Fibroblast of mammary gland (primary cell): ENCODE measurements around the gene LITAF.

Experiments used
- DNase-seq: peaks from one replicate; pipeline ENCODE4 v3.0.0-alpha.2; 2010; ENCODE audit warnings: low read depth
- H3K4me3 ChIP-seq: 2 replicates; pipeline ENCODE4 v1.5.1; 2011; ENCODE audit warnings: low read depth, mild to moderate bottlenecking, low read length, moderate library complexity; ENCODE audit not compliant: control insufficient read depth
- TF ChIP-seq, protein P1 (sequence below): conservative IDR thresholded peaks from 2 replicates; pipeline ENCODE4 v1.5.1; 2011; ENCODE audit warnings: low read depth, low read length, inconsistent platforms; ENCODE audit not compliant: control insufficient read depth, insufficient read depth

Gene LITAF

DNA sequence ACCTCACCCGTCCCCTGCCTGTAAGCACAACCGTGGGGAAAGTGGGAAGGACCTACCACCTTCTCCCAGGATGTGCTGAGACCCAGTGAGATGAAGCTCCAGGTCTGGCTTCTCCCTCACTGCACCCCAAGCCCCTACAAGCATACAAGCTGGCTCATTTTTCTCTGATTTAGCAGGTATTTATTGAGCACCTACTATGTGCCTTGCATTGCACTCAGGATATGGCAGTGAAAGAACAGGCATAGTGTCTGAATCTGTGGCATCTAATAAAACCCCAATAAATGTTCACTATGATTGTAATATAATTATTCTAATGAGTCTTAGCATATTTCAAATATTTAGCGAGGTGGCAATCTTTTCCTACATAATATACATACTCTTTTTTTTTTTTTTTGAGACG lies 84.5 kb downstream of the LITAF start:
- DNase-seq = no peak
- no peak overlapping the region for H3K4me3 ChIP-seq
- TF ChIP-seq, protein P1, sequence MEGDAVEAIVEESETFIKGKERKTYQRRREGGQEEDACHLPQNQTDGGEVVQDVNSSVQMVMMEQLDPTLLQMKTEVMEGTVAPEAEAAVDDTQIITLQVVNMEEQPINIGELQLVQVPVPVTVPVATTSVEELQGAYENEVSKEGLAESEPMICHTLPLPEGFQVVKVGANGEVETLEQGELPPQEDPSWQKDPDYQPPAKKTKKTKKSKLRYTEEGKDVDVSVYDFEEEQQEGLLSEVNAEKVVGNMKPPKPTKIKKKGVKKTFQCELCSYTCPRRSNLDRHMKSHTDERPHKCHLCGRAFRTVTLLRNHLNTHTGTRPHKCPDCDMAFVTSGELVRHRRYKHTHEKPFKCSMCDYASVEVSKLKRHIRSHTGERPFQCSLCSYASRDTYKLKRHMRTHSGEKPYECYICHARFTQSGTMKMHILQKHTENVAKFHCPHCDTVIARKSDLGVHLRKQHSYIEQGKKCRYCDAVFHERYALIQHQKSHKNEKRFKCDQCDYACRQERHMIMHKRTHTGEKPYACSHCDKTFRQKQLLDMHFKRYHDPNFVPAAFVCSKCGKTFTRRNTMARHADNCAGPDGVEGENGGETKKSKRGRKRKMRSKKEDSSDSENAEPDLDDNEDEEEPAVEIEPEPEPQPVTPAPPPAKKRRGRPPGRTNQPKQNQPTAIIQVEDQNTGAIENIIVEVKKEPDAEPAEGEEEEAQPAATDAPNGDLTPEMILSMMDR = no peak

DNA sequence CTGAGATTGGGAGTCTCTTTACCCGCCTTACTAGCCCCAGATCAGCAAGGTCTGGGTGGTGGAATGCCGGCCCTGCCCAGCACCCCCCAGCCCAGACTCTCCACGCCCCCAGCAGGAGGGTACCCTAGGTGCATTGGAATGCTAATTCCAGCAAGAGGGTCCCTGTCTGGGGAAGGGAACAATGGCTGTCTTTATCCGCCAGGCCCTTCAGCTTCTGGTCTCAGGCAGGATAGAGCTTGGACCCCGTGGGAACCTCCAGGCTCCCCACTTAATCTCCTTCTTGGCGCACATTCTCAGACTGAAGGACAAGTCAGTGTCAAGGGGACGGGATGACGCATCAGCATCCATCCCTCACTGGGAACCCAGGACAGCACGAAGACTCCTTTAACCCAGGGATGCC lies 85.1 kb downstream of the LITAF start:
- TF ChIP-seq, protein P1 = no peak
- no peak for DNase-seq
- no peak overlapping the region for H3K4me3 ChIP-seq

DNA sequence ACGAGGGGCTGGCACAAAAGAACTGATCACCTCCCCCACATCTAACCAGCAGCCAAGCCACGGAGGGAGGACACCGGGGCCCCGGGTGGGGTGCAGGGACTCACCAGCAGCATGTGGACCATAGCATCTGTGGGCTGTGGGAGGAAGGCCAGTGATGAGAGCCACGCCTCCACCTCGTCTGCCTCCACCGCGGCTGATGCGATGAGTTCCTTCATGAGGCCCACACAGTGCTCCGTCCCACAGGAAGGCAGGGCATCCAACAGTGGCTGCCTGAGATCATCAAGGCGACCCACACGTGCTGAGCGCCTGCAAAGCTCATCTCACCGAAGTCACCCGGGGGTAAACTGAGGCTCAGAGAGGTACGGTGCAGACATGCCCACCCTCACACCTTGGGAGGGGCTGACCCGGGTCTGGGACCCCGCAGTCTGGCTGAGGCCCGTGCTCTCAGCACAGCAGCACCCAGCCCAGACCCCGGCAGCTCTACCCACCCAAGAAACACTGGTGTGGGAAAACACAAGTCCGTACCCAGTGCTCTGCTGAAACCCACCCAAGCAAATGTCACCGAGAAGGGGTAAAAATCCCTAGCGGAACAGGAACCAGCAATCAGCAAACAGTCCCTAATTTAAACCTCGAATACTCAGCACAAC lies 85.9 kb downstream of the LITAF start:
- no peak for DNase-seq
- TF ChIP-seq, protein P1 = no peak
- no peak overlapping the region for H3K4me3 ChIP-seq

DNA sequence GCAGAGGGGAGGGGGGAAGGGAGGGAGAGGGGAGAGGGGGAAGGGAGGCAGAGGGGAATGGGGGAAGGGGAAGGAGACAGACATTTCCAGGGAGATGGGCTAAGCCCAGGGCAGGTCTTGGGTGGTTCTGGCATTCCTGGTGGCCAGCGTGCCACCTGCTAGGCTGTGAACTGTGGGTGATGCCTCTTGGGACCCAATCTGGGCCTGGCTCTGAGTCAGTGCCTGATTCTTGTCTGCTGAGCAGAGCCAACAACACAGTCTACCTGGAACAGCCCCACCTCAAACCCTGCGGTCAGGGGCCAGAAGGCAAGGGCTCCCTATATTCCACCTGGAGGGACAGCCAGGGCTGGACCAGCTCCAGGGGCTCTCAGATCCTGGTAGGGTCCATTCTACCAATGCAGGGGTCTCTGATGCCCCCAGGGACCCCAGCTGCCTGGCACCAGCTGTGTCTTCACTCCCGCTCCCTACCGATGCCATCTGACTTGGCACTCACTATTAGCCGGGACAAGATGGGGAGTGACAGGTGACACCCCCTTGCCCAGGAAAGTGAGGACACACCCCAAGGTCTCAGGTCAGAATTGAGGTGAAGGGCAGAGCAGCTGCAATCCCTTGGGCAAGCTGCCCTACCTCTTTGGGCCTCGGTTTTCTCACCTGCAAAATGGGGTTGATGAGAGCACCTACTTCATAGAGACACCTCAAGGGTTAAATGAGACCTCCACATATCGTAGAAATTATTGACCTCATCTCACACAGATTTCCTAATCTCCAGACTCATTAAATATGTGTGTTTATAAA lies 87.2 kb downstream of the LITAF start:
- H3K4me3 ChIP-seq = no peak overlapping the region
- TF ChIP-seq, protein P1 = no peak
- no peak for DNase-seq

DNA sequence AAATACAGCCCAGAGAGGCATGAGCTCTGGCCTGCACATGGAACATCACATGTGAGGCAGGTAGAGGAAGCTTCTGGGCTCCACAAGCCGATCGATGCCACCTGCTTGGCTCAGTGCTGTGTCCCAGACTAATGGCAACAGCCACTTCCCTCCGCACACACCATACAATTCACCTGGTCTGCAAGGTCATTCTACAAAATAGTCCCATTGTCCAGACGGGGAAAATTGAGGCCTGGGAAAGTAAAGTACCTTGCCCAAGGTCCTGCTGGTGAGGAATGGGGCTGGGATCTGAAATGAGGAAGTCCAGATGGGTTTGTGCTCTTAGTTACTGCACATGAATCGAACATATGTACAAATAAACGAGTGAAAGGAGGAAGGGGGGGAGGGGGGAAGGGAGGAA lies 88.0 kb downstream of the LITAF start:
- no peak for DNase-seq
- TF ChIP-seq, protein P1 = no peak
- no peak overlapping the region for H3K4me3 ChIP-seq

DNA sequence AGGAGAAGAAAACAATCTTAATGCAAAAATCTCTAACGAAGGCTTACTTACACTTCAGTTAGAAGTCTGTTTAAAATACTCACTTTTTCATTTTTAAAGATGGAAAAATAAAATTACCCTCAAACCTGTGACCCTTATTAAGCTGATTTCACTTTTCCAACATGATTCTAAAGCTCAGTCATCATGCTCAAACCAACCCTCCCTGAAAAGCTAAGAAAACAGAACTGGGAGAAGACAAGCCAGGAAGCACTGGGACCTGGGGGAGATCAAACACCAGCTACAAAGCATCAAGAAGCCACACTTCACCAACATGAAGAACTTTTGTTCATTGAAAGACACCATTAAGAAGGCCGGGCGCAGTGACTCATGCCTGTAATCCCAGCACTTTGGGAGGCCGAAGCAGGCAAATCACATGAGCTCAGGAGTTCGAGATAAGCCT lies 88.8 kb downstream of the LITAF start:
- TF ChIP-seq, protein P1 = no peak
- H3K4me3 ChIP-seq = no peak overlapping the region
- peak; percentile 20 for DNase-seq
